Coronary artery (tissue), 2 donors: ENCODE results near the gene SLC48A1.

Experiments
- DNase-seq: peaks from one replicate; pipeline ENCODE4 v3.0.0-alpha.2; 2017; ENCODE audit warnings: low spot score
- H3K27ac ChIP-seq, 2 donors: fragments of 200-600 bp; sonication (generic); one replicate each; pipeline ENCODE4 v1.5.1; 2016 to 2019
- H3K4me3 ChIP-seq: fragments of 200-600 bp; sonication (generic); 2 replicates; pipeline ENCODE4 v1.5.1; 2016; ENCODE audit warnings: mild to moderate bottlenecking, moderate library complexity
- TF ChIP-seq, protein P1 (sequence below): fragments of 200-600 bp; sonication (generic); IDR thresholded peaks from one replicate; pipeline ENCODE4 v1.5.1; 2019; ENCODE audit warnings: antibody characterized with exemption

The SLC48A1 gene

GRCh38 chr12:47816403-47817271, 43.6 kb downstream of the SLC48A1 start:
- H3K27ac ChIP-seq: peak overlapping the region; percentile 96 to 100
- no peak for DNase-seq
- TF ChIP-seq, protein P1, sequence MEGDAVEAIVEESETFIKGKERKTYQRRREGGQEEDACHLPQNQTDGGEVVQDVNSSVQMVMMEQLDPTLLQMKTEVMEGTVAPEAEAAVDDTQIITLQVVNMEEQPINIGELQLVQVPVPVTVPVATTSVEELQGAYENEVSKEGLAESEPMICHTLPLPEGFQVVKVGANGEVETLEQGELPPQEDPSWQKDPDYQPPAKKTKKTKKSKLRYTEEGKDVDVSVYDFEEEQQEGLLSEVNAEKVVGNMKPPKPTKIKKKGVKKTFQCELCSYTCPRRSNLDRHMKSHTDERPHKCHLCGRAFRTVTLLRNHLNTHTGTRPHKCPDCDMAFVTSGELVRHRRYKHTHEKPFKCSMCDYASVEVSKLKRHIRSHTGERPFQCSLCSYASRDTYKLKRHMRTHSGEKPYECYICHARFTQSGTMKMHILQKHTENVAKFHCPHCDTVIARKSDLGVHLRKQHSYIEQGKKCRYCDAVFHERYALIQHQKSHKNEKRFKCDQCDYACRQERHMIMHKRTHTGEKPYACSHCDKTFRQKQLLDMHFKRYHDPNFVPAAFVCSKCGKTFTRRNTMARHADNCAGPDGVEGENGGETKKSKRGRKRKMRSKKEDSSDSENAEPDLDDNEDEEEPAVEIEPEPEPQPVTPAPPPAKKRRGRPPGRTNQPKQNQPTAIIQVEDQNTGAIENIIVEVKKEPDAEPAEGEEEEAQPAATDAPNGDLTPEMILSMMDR: no peak
- H3K4me3 ChIP-seq: peak overlapping the region; percentile 94

DNA sequence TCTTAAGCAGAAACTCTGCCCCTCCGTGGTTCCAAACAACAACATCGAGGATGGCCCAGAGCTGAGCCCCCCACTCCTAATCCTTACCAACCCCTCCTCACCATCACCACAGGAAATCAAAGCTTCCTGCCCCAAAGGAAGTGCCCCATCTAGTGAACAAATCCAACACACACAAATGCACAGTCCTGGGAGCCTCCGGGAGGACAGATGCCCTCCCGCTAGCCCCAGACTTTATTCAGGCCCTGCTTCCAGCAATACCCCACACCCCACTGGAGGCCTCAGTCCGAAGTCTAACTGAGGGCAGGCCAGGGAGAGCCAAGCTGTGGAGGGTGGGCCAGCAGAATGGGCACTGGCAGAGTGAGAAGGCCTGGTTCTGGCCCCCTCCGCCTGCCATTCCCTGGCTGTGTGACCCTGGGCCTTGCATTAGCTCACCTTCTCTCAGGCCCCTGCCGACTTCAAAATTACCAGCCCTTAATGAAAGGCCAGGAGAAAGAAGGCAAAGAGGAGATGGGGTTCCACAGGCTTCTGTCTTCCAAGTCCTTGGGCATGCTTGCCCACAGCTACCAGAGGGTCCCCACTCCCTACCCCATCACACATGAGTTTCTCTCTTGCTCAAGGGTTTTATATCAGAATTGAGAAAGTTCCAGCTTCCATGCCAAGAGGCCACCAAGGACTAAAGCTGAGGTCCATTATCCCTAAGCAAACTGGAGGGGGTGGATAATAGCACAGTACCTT, 44.4 kb downstream of the SLC48A1 start:
- peak overlapping the region; percentile 94 for H3K4me3 ChIP-seq
- H3K27ac ChIP-seq: peak overlapping the region; percentile 96 to 100
- DNase-seq: no peak
- TF ChIP-seq, protein P1: no peak

- Histone ChIP-seq H3K27ac (peak overlapping the region; percentile 96 to 100), H3K4me3 (peak overlapping the region; percentile 94)
- DNase-seq: no peak
- TF ChIP-seq, protein P1: no peak
Observed at GRCh38 chr12:47818007-47818376, 45.0 kb downstream of the SLC48A1 start.

DNA sequence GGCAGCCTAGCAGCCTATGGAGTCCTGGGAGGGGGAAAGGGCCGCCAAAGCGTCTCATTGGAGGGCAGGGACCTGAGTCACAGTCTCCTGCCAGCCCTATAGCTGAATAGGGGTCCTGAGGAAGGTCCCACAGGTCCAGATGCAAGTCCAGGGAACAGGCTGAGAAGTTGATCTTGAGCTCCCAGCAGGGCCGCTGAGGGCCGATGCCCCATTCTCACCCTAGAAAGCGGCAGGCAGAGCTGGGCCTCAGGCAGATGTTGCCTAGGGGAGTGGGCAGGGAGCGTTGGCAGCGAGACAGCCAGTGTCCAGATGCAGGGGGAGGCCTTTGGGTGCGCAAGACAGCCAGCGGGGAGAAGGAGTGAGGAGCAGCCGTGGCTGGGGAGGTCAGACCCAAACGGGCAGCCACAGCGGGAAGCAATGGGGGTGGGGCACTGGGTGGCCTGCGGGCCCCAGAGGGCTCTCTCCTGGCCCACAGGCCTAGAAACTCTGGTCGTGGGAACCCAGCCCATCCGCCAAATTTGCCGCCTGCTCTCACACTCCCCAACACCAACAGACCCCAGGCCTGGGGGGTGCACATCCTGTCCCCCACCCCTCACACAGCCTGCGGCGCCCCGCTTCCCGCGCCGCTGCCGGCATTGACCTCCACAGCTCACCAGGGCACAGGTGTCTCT, 45.6 kb downstream of the SLC48A1 start:
- H3K4me3 ChIP-seq: peak overlapping the region; percentile 94
- TF ChIP-seq, protein P1: no peak
- H3K27ac ChIP-seq: peak overlapping the region; percentile 96 to 100
- no peak for DNase-seq

- peak overlapping the region; percentile 94 for H3K4me3 ChIP-seq
- no peak for DNase-seq
- TF ChIP-seq, protein P1: no peak
- peak overlapping the region; percentile 96 to 100 for H3K27ac ChIP-seq
Observed at GRCh38 chr12:47819138-47819895, 46.3 kb downstream of the SLC48A1 start.

DNA sequence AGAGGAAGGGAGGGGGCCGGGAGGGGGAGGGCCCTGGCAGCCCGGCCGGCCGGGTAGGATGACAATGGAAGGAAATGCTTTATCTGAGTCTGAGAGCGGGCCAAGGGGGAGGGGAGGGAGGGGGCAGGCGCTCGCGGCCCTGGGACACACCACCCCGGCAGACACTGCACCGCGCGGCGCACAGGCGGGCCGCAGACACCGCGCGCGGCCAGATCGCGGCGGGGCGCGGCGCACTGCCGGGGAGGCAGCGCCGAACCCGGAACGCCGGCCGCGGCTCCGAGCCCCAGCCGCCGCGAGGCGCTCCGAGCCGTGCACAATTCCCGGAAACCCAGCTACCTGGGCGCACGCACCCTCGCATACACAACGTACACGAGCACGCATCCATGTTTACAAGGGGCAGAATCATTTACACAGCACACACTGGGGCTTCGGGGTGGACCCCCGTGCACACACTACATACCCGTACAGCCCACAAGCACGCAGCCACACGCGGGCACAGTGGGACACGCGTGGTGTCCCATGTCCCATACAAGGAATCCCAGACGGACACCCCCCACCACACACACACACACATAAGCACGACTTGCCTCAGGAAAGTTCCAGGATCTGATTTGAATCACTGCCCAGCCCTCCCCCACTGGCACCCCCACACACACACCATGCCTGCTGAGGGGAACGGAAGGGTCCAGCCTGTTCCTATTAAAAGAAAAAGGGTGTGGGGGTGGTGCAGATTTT, 47.0 kb downstream of the SLC48A1 start, which contains the start of gene HDAC7:
TSS of gene HDAC7 (minus strand) at position 8 of the 735 bp plus-strand sequence. CDS start 118 bp downstream, outside the sequence.
- Histone ChIP-seq H3K4me3 (peak within 1 kb of the TSS; percentile 94), H3K27ac (peak within 1 kb of the TSS; percentile 96 to 100)
- DNase-seq: peak; percentile 91
- TF ChIP-seq, protein P1: no peak
